Calu3 (cell line): ENCODE measurements around the gene KRT40. TPM values are rescaled to one million over a fixed set of nuclear protein-coding genes. Genes with fewer than 3 reads are reported as not detected.

ENCODE experiments used
- Bru-seq: library from RNA; stranded (reverse); fragments of 400-500 nt; gene quantifications from one replicate; lab custom pipeline; 2021; lab: Mats Ljungman, UMichigan
- BruChase-seq, 2 experiments: library from RNA; stranded (reverse); fragments of 400-500 nt; gene quantifications; one replicate each; lab custom pipeline; 2021; lab: Mats Ljungman, UMichigan
- BruUV-seq: library from RNA; stranded (reverse); fragments of 400-500 nt; replicated peaks from 2 replicates; lab custom pipeline; 2021; lab: Mats Ljungman, UMichigan
- CTCF ChIA-PET: fragments of 300-600 bp; sonication (Branson Sonifier 250); formaldehyde crosslinking; loops from one replicate; lab custom pipeline; 2022; ENCODE audit warnings: antibody characterized with exemption; lab: Charles Lee
- DNase-seq: peaks from one replicate; pipeline ENCODE4 v3.0.0; 2022
- H3K27ac Mint-ChIP-seq: one replicate; pipeline ENCODE4 v1.8.0; 2022; ENCODE audit warnings: mixed read lengths; ENCODE audit not compliant: unreplicated experiment
- H3K27me3 Mint-ChIP-seq: one replicate; pipeline ENCODE4 v1.8.0; 2022; ENCODE audit warnings: mixed read lengths; ENCODE audit not compliant: unreplicated experiment
- H3K36me3 Mint-ChIP-seq: one replicate; pipeline ENCODE4 v1.8.0; 2022; ENCODE audit warnings: mild to moderate bottlenecking, moderate library complexity, mixed read lengths; ENCODE audit not compliant: insufficient read depth, unreplicated experiment
- H3K4me1 Mint-ChIP-seq: one replicate; pipeline ENCODE4 v1.8.0; 2022; ENCODE audit warnings: mild to moderate bottlenecking, low read depth, mixed read lengths; ENCODE audit not compliant: unreplicated experiment
- H3K4me3 Mint-ChIP-seq: one replicate; pipeline ENCODE4 v1.8.0; 2022; ENCODE audit warnings: mild to moderate bottlenecking, low read depth, moderate library complexity, mixed read lengths; ENCODE audit not compliant: unreplicated experiment
- H3K9me3 Mint-ChIP-seq: one replicate; pipeline ENCODE4 v1.8.0; 2022; ENCODE audit warnings: low read depth, mixed read lengths; ENCODE audit not compliant: unreplicated experiment
- CTCF ChIP-seq: fragments of 200-600 bp; IDR thresholded peaks from one replicate; pipeline ENCODE4 v1.8.0; 2022; ENCODE audit warnings: antibody characterized with exemption; ENCODE audit not compliant: unreplicated experiment
- intact Hi-C: fragments of 100-400 bp; cut with micrococcal nuclease; formaldehyde crosslinking; loops from one replicate; pipeline ENCODE4 v1.10.0; 2022; ENCODE audit not compliant: unreplicated experiment
- long read RNA-seq: library from polyadenylated mRNA; stranded (forward); transcript quantifications from one replicate; pipeline ENCODE4 v2.0.0, GENCODE V29; 2022
- total RNA-seq: library from RNA; stranded (reverse); gene quantifications from 2 replicates; pipeline ENCODE4 v1.2.3, GENCODE V29; 2022

Gene KRT40
- not detected in 2 replicates for total RNA-seq
- percentile 11 among the genes with signal in this experiment for Bru-seq, nascent RNA
- not detected for BruChase-seq, experiment 1, labeled RNA remaining after a 6-hour chase
- not detected for BruChase-seq, experiment 2, labeled RNA remaining after a 2-hour chase
- long read RNA-seq = 0 reads

- no peak for DNase-seq
- CTCF ChIA-PET = interaction anchor here (0.9 to 2.1 kb wide), 3 partner anchors 13 to 32 kb away, joined by 4 to 5 read pairs (median 5); partner anchors contain the start of gene KRTAP3-1
- Mint-ChIP-seq H3K4me1 (peaks cover 17% of the 10 kb centered on the region), H3K27me3 (no peaks in the 10 kb centered on the region), H3K27ac (no peak within 1 kb of the TSS), H3K9me3 (no peaks in the 10 kb centered on the region), H3K36me3 (no peaks in the 10 kb centered on the region), H3K4me3 (no peak within 1 kb of the TSS)
- intact Hi-C loops = no loop called here
- no TSS peak for BruUV-seq
- TF ChIP-seq CTCF = no peak
These were observed at the start of gene KRT40 for GRCh38 chr17:40984226-40984625. TSS of gene KRT40 (minus strand) at chr17:40984326. CDS start at chr17:40984273, 53 bp downstream.

GRCh38 chr17:41029633-41030245 is 45.6 kb upstream of the KRT40 start, which contains the start of gene KRTAP1-4:
TSS of gene KRTAP1-4 (minus strand) at chr17:41030195. CDS start at chr17:41030078, 117 bp downstream.
- intact Hi-C loops = no loop called here
- no peak for DNase-seq
- CTCF ChIA-PET = interaction anchor here (0.5 to 1.5 kb wide), 3 partner anchors 15 to 1697 kb away, joined by 3 to 4 read pairs (median 4); no protein-coding TSS in a partner anchor
- no peaks in the 10 kb centered on the region for H3K27me3 Mint-ChIP-seq
- H3K36me3 Mint-ChIP-seq = no peaks in the 10 kb centered on the region
- peaks cover 36% of the 10 kb centered on the region for H3K4me1 Mint-ChIP-seq
- TF ChIP-seq CTCF = no peak
- H3K4me3 Mint-ChIP-seq = no peak within 1 kb of the TSS
- H3K9me3 Mint-ChIP-seq = no peaks in the 10 kb centered on the region
- BruUV-seq = no TSS peak
- no peak within 1 kb of the TSS for H3K27ac Mint-ChIP-seq

- Mint-ChIP-seq H3K4me1 (peaks cover 32% of the 10 kb centered on the region), H3K9me3 (peaks cover 3% of the 10 kb centered on the region), H3K4me3 (no peak within 1 kb of the TSS), H3K36me3 (no peaks in the 10 kb centered on the region), H3K27me3 (no peaks in the 10 kb centered on the region), H3K27ac (no peak within 1 kb of the TSS)
- CTCF ChIA-PET = interaction anchor here (0.6 to 1.1 kb wide), 3 partner anchors 9 to 18 kb away, joined by 3 read pairs; partner anchors contain the start of gene KRTAP3-1
- TF ChIP-seq CTCF = no peak
- intact Hi-C loops = no loop called here
- BruUV-seq = no TSS peak
- no peak for DNase-seq
These were observed 42.8 kb upstream of the KRT40 start, which contains the start of gene KRTAP1-5 for GRCh38 chr17:41026715-41027471. TSS of gene KRTAP1-5 (minus strand) at chr17:41027208. CDS start at chr17:41027155, 53 bp downstream.

GRCh38 chr17:41024697-41025096 is 40.6 kb upstream of the KRT40 start:
- Mint-ChIP-seq H3K27me3 (no peaks in the 10 kb centered on the region), H3K4me3 (no peak overlapping the region), H3K36me3 (no peaks in the 10 kb centered on the region), H3K4me1 (peaks cover 37% of the 10 kb centered on the region), H3K27ac (peak overlapping the region; percentile 13), H3K9me3 (peaks cover 3% of the 10 kb centered on the region)
- intact Hi-C loops = loop anchor here (5.0 kb wide), 1 partner anchor 67 kb away; no protein-coding TSS in a partner anchor
- DNase-seq = no peak
- TF ChIP-seq CTCF = no peak
- CTCF ChIA-PET = interaction anchor here (0.7 to 1.5 kb wide), 3 partner anchors 14 to 96 kb away, joined by 3 read pairs; no protein-coding TSS in a partner anchor
- BruUV-seq = no TSS peak
